NB4 (cell line): ENCODE measurements around the gene KIF6.

Experiments
- CTCF ChIP-seq: IDR thresholded peaks from one replicate; pipeline ENCODE4 v1.5.1; 2012; ENCODE audit warnings: low read depth, low read length
- POLR2A ChIP-seq: IDR thresholded peaks from 2 replicates; pipeline ENCODE4 v1.6.1; 2011; ENCODE audit warnings: mild to moderate bottlenecking; ENCODE audit not compliant: insufficient read length; ENCODE audit errors: extremely low read depth
- TF ChIP-seq, protein P1 (sequence below): IDR thresholded peaks from 2 replicates; pipeline ENCODE4 v1.6.1; 2011; ENCODE audit warnings: low read depth, low read length

DNA sequence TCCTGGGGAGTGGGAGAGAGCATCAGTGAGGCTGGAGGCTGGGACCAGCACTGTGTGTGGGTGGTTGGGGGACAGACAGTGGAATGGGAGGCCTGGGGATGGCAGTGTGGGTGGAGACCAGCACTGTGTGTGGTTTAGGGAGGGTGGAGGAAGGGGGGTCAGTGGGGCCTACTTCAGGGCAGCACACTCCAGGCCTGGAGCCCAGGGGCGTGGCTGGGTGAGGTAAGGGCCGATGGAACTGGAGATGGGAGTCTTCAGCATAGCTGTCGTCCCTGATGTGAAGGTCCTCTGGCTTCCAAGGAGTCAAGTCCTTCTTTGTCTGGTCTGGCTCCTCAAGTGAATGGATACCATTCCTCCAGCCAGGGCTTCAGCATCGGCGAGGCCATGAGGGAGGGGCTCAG is 429.6 kb downstream of the KIF6 start:
- TF ChIP-seq POLR2A (no peak), CTCF (no peak)
- TF ChIP-seq, protein P1, sequence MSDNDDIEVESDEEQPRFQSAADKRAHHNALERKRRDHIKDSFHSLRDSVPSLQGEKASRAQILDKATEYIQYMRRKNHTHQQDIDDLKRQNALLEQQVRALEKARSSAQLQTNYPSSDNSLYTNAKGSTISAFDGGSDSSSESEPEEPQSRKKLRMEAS = no peak
